NT2/D1 (cell line): ENCODE data around the gene MBNL2.

Experiments used
- DNase-seq: peaks from one replicate; pipeline ENCODE4 v3.0.0-alpha.2; 2011; ENCODE audit warnings: low read depth, low spot score
- H3K27me3 ChIP-seq: 2 replicates; pipeline ENCODE4 v1.6.0; 2011; ENCODE audit warnings: mild to moderate bottlenecking; ENCODE audit not compliant: insufficient read length, insufficient read depth
- H3K36me3 ChIP-seq: 2 replicates; pipeline ENCODE4 v1.6.1; 2011; ENCODE audit warnings: mild to moderate bottlenecking, low read length, mixed read lengths; ENCODE audit not compliant: insufficient read depth, insufficient read length
- H3K4me1 ChIP-seq: 2 replicates; pipeline ENCODE4 v1.5.1; 2011; ENCODE audit not compliant: insufficient read depth, insufficient read length
- H3K4me3 ChIP-seq: 2 replicates; pipeline ENCODE4 v1.5.1; 2011; ENCODE audit warnings: low read depth; ENCODE audit not compliant: insufficient read length
- H3K9ac ChIP-seq: 2 replicates; pipeline ENCODE4 v1.6.0; 2011; ENCODE audit warnings: low read depth; ENCODE audit not compliant: insufficient read length
- H3K9me3 ChIP-seq: 2 replicates; pipeline ENCODE4 v1.5.1; 2011; ENCODE audit warnings: mild to moderate bottlenecking, low read length; ENCODE audit not compliant: insufficient read depth
- SUZ12 ChIP-seq: IDR thresholded peaks from 2 replicates; pipeline ENCODE4 v1.6.1; 2011; ENCODE audit not compliant: insufficient read length, insufficient read depth; ENCODE audit errors: extremely low read depth
- YY1 ChIP-seq: IDR thresholded peaks from 2 replicates; pipeline ENCODE4 v1.6.1; 2011; ENCODE audit not compliant: insufficient read length, insufficient read depth
- ZNF274 ChIP-seq: IDR thresholded peaks from 2 replicates; pipeline ENCODE4 v1.6.1; 2011; ENCODE audit warnings: mild to moderate bottlenecking, low read depth, low read length

The MBNL2 gene

GRCh38 chr13:97255515-97256021, 33.4 kb downstream of the MBNL2 start:
- Histone ChIP-seq H3K36me3 (no peaks in the 10 kb centered on the region), H3K9ac (no peak overlapping the region), H3K4me3 (no peak overlapping the region), H3K9me3 (no peaks in the 10 kb centered on the region), H3K4me1 (no peaks in the 10 kb centered on the region), H3K27me3 (no peaks in the 10 kb centered on the region)
- no peak for TF ChIP-seq ZNF274
- no peak for TF ChIP-seq YY1
- no peak for TF ChIP-seq SUZ12
- no peak for DNase-seq

GRCh38 chr13:97256343-97256783, 34.2 kb downstream of the MBNL2 start:
- DNase-seq = no peak
- no peaks in the 10 kb centered on the region for H3K27me3 ChIP-seq
- no peak overlapping the region for H3K9ac ChIP-seq
- H3K4me3 ChIP-seq = no peak overlapping the region
- no peak for TF ChIP-seq SUZ12
- TF ChIP-seq YY1 = no peak
- no peak for TF ChIP-seq ZNF274
- no peaks in the 10 kb centered on the region for H3K4me1 ChIP-seq
- H3K9me3 ChIP-seq = no peaks in the 10 kb centered on the region
- no peaks in the 10 kb centered on the region for H3K36me3 ChIP-seq

- Histone ChIP-seq H3K27me3 (peaks cover 6% of the 10 kb centered on the region), H3K36me3 (no peaks in the 10 kb centered on the region), H3K9ac (no peak overlapping the region), H3K4me3 (no peak overlapping the region), H3K4me1 (no peaks in the 10 kb centered on the region), H3K9me3 (no peaks in the 10 kb centered on the region)
- TF ChIP-seq SUZ12 (no peak), ZNF274 (no peak), YY1 (no peak)
- DNase-seq = no peak
Observed at GRCh38 chr13:97257228-97257755, 35.2 kb downstream of the MBNL2 start.

GRCh38 chr13:97257800-97258799, 36.0 kb downstream of the MBNL2 start:
- no peak overlapping the region for H3K9ac ChIP-seq
- no peak for DNase-seq
- no peaks in the 10 kb centered on the region for H3K36me3 ChIP-seq
- no peaks in the 10 kb centered on the region for H3K9me3 ChIP-seq
- no peaks in the 10 kb centered on the region for H3K4me1 ChIP-seq
- H3K27me3 ChIP-seq = peaks cover 6% of the 10 kb centered on the region
- TF ChIP-seq YY1 (no peak), SUZ12 (no peak), ZNF274 (no peak)
- no peak overlapping the region for H3K4me3 ChIP-seq

GRCh38 chr13:97258801-97259200, 36.7 kb downstream of the MBNL2 start:
- Histone ChIP-seq H3K4me3 (no peak overlapping the region), H3K9me3 (no peaks in the 10 kb centered on the region), H3K36me3 (no peaks in the 10 kb centered on the region), H3K27me3 (peaks cover 6% of the 10 kb centered on the region), H3K9ac (no peak overlapping the region), H3K4me1 (no peaks in the 10 kb centered on the region)
- no peak for DNase-seq
- TF ChIP-seq SUZ12 (no peak), ZNF274 (no peak), YY1 (no peak)

- no peak for DNase-seq
- H3K9me3 ChIP-seq = no peaks in the 10 kb centered on the region
- no peaks in the 10 kb centered on the region for H3K4me1 ChIP-seq
- H3K36me3 ChIP-seq = no peaks in the 10 kb centered on the region
- no peak overlapping the region for H3K4me3 ChIP-seq
- H3K9ac ChIP-seq = no peak overlapping the region
- peaks cover 6% of the 10 kb centered on the region for H3K27me3 ChIP-seq
- TF ChIP-seq YY1 = no peak
- no peak for TF ChIP-seq ZNF274
- TF ChIP-seq SUZ12 = no peak
Observed at GRCh38 chr13:97259410-97259797, 37.3 kb downstream of the MBNL2 start.
